Spleen (tissue), 11 donors: ENCODE data around the gene CAMK1D. TPM values are rescaled to one million over a fixed set of nuclear protein-coding genes. Genes with fewer than 3 reads are reported as not detected.

Source experiments
- DNase-seq: peaks from one replicate; pipeline ENCODE4 v3.0.0-alpha.2; 2020
- H3K27ac ChIP-seq, 8 donors: fragments of 200-600 bp; sonication (generic) in 7 of 8; 1 replicate in 4 of 8; 2 replicates in 4 of 8; pipeline versions ENCODE4 v1.5.0 to v1.8.0; 2016 to 2021; ENCODE audit warnings: inconsistent platforms in 4 of 8, mild to moderate bottlenecking in 4 of 8, moderate library complexity in 1 of 8
- H3K27me3 ChIP-seq, 7 donors: fragments of 200-600 bp; sonication (generic) in 6 of 7; replicated peaks in 1 of 7; 1 replicate in 4 of 7; 2 replicates in 3 of 7; pipeline versions ENCODE4 v1.5.0 to v1.8.0; 2016 to 2021; ENCODE audit warnings: inconsistent platforms in 3 of 7, mild to moderate bottlenecking in 1 of 7
- H3K36me3 ChIP-seq, 6 donors: fragments of 200-600 bp; sonication (generic) in 5 of 6; 1 replicate in 4 of 6; 2 replicates in 2 of 6; pipeline versions ENCODE4 v1.5.0 to v1.8.0; 2016 to 2021; ENCODE audit warnings: inconsistent platforms in 2 of 6
- H3K4me1 ChIP-seq, 6 donors: fragments of 200-600 bp; sonication (generic) in 5 of 6; 1 replicate in 3 of 6; 2 replicates in 3 of 6; pipeline versions ENCODE4 v1.5.0 to v1.8.0; 2016 to 2021; ENCODE audit warnings: inconsistent platforms in 3 of 6
- H3K4me3 ChIP-seq, 8 donors: fragments of 200-600 bp; sonication (generic) in 7 of 8; 1 replicate in 4 of 8; 2 replicates in 4 of 8; pipeline versions ENCODE4 v1.5.0 to v1.8.0; 2016 to 2021; ENCODE audit warnings: inconsistent platforms in 4 of 8, mild to moderate bottlenecking in 4 of 8, moderate library complexity in 2 of 8
- H3K9me3 ChIP-seq, 8 donors: fragments of 200-600 bp; sonication (generic) in 7 of 8; 1 replicate in 4 of 8; 2 replicates in 4 of 8; pipeline versions ENCODE4 v1.5.0 to v1.8.0; 2016 to 2021; ENCODE audit warnings: inconsistent platforms in 4 of 8
- POLR2A ChIP-seq, 3 donors: fragments of 450-650 bp; IDR thresholded peaks; one replicate each; pipeline ENCODE4 v1.5.1; 2017; ENCODE audit warnings: antibody characterized with exemption in 3 of 3, mild to moderate bottlenecking in 1 of 3
- POLR2AphosphoS5 ChIP-seq, 3 donors: sonication (generic); formaldehyde crosslinking; IDR thresholded peaks; one replicate each; pipeline ENCODE4 v1.5.1; 2017; ENCODE audit warnings: antibody characterized with exemption in 3 of 3
- WGBS, 5 donors: extraction: QIAGEN DNeasy Blood & Tissue Kit in 3 of 5; methylation state at CpG; one replicate each; pipeline versions ENCODE4 v1.1.5 to v1.1.7; 2013 to 2018; 5-methylcytosine and 5-hydroxymethylcytosine counted together
- intact Hi-C: fragments of 100-400 bp; cut with DNase I; formaldehyde crosslinking; loops from one replicate; pipeline ENCODE4 v1.15.0; 2023; ENCODE audit warnings: low total_unique reads
- polyA plus RNA-seq, 3 donors: library from polyadenylated mRNA; stranded (reverse); fragments of 200-250 nt; gene quantifications; one replicate each; pipeline ENCODE4 v1.2.1, GENCODE V29; 2013
- total RNA-seq, 7 donors: library from RNA; depleted of rRNA in 3 of 7; stranded (reverse); fragments of >200 nt in 3 of 7; fragmentation: NEBNext Ultra II Directional in 4 of 7; extraction: Animal tissue kit (Norgen Biotek cat#: 25700) in 4 of 7; gene quantifications; one replicate each; pipeline versions ENCODE4 v1.1.0 to v1.2.1, GENCODE V29; 2016 to 2021
- TF ChIP-seq, protein P1 (sequence below), 11 experiments: fragments of 200-600 bp in 7 of 11; fragments of 450-650 bp in 4 of 11; sonication (generic) in 4 of 11; IDR thresholded peaks in 8 of 11; conservative IDR thresholded peaks in 3 of 11; 1 replicate in 7 of 11; 2 replicates in 4 of 11; pipeline versions ENCODE4 v1.4.0 to v1.8.0; 2016 to 2021; ENCODE audit warnings: antibody characterized with exemption in 11 of 11, inconsistent platforms in 4 of 11, mild to moderate bottlenecking in 1 of 11
- donor health status: healthy with polysubstance abuse.
- donor health status: DM: no; HTN: no; CAD: no; lungs with moderate emphysema.
- donor health status: DM: no; HTN: no; CAD: no.
- donor health status: Bipolar disorder and iron deficiency.
- donor health status: healthy.
- donor health status: DM: no; HTN: no; CAD: no.
- donor health status: DM: yes; HTN: yes; CAD: no.

CAMK1D gene
- total and polyA plus RNA-seq, 10 donors, result 6.8 to 34.5 (median 20.0) TPM

DNA sequence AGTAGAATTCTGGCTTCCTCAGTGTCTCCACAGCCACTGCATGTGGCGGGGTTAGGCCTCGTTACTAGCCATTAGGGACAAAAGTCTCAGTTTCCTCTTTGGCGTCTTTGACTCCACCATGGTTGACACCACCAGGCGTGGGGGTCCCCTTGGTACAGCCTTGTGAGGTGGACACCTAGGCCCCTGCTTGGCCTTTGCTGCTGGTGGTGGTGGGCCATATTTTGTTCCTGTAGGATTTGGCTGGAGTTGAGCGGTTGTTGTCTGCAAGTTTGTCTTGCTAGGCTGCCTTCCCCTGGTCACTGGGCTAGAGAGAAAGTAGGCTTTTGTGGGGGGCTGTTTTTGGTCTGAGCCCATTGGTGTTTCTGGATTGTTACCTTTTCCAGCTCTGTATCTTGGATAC, 272.7 kb downstream of the CAMK1D start:
- intact Hi-C loops, result no loop called here

DNA sequence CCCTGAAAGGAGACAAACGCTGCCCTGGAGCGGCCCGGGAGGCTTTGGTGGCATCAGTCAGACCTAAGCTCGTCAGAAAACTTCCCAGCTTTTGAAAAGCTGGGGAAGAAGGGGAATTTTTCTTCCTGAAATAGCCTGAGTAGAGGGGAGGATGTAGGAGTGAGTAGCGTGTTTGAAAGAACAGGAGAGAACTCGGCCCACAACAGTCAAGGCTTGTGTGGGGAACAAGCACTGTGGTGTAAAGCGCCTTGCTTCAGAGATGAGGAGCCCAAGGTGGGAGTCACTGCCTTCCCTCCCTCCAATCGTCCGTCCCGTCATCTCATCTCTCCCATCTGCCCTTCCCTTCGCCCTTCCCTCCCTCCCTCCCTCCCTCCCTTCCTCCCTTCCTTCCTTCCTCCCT, 273.3 kb downstream of the CAMK1D start:
- Histone ChIP-seq H3K4me1 (peaks cover 0 to 17% (median 4%) of the 10 kb centered on the region in 6 donors), H3K9me3 (no peaks in the 10 kb centered on the region), H3K27ac (no peak overlapping the region), H3K36me3 (no peaks in the 10 kb centered on the region), H3K27me3 (no peaks in the 10 kb centered on the region), H3K4me3 (no peak overlapping the region)
- no peak for DNase-seq
- 82 to 93% (median 84%) methylated on average over 11 of the region's 11 CpGs for WGBS, 5 donors
- TF ChIP-seq POLR2A (IDR thresholded peaks at IDR 0.05) (no peak), POLR2AphosphoS5 (IDR thresholded peaks at IDR 0.05) (no peak)
- TF ChIP-seq, protein P1, sequence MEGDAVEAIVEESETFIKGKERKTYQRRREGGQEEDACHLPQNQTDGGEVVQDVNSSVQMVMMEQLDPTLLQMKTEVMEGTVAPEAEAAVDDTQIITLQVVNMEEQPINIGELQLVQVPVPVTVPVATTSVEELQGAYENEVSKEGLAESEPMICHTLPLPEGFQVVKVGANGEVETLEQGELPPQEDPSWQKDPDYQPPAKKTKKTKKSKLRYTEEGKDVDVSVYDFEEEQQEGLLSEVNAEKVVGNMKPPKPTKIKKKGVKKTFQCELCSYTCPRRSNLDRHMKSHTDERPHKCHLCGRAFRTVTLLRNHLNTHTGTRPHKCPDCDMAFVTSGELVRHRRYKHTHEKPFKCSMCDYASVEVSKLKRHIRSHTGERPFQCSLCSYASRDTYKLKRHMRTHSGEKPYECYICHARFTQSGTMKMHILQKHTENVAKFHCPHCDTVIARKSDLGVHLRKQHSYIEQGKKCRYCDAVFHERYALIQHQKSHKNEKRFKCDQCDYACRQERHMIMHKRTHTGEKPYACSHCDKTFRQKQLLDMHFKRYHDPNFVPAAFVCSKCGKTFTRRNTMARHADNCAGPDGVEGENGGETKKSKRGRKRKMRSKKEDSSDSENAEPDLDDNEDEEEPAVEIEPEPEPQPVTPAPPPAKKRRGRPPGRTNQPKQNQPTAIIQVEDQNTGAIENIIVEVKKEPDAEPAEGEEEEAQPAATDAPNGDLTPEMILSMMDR (IDR thresholded peaks at IDR 0.05 in 8 of 11, conservative IDR thresholded peaks at IDR 0.05 in 3 of 11), result no peak
- intact Hi-C loops, result no loop called here

More for the DNA sequence above, 272.7 kb downstream of the CAMK1D start:
- WGBS, 5 donors, result 87 to 100% (median 96%) methylated on average over 5 of the region's 5 CpGs
- Histone ChIP-seq H3K4me3 (no peak overlapping the region), H3K27ac (no peak overlapping the region), H3K36me3 (no peaks in the 10 kb centered on the region), H3K27me3 (no peaks in the 10 kb centered on the region), H3K9me3 (no peaks in the 10 kb centered on the region), H3K4me1 (peaks cover 0 to 23% (median 5%) of the 10 kb centered on the region in 6 donors)
- TF ChIP-seq POLR2A (IDR thresholded peaks at IDR 0.05), result no peak
- TF ChIP-seq, protein P1 (IDR thresholded peaks at IDR 0.05 in 8 of 11, conservative IDR thresholded peaks at IDR 0.05 in 3 of 11), result no peak
- no peak for TF ChIP-seq POLR2AphosphoS5 (IDR thresholded peaks at IDR 0.05)
- DNase-seq, result no peak

DNA sequence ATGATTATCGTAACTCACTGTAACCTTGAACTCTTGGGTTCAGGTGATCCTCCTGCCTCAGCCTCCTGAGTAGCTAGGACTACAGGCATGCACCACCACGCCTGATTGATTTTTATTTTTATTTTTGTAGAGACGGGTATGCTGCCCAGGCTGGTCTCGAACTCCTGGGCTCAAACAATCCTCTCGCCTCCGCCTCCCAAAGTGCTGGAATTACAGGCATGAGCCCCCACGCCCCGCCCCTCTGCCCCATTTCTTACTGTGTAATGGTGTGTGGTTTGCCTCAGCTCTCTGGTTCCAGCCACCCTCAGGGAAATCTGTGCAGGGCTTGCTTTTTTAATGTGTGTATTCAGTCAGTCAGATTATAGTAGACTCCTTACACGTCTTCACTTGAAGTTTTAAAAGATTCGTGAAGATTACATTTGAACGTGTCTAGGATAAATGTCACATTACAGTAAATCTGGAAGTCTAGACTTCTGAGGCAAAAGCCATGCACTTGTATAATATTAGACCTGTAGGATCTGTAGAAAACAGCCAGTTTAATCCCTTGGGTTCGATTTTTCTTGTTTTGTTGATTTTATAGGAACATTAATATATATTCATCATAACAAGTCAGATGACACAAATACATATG, 276.2 kb downstream of the CAMK1D start:
- WGBS, 5 donors, result 89 to 95% (median 93%) methylated on average over 12 of the region's 12 CpGs
- DNase-seq, result no peak

DNA sequence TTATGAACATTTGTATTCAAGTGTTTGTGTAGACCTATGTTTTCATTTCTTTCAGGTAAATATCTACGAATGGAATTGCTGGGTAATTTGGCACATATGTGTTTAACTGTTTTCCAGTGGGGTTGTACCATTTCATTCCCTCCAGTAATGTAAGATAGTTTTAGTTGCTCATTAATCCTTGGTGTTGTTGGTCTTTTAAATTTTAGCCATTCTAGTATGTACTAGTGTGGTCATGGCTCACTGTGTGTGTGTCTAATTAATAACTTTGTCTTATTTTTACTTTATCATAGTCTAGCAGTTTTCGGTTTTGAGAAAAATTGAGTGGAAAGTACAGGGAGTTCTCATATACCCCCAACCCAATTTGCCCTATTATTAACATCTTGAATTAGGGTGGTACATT, 278.8 kb downstream of the CAMK1D start:
- no peak for TF ChIP-seq POLR2A (IDR thresholded peaks at IDR 0.05)
- no peak for TF ChIP-seq POLR2AphosphoS5 (IDR thresholded peaks at IDR 0.05)
- TF ChIP-seq, protein P1 (IDR thresholded peaks at IDR 0.05 in 8 of 11, conservative IDR thresholded peaks at IDR 0.05 in 3 of 11), result no peak
- H3K27me3 ChIP-seq, result no peaks in the 10 kb centered on the region
- DNase-seq, result no peak
- peaks cover 0 to 8% (median 0%) of the 10 kb centered on the region in 6 donors for H3K4me1 ChIP-seq
- H3K36me3 ChIP-seq, result peaks cover 0 to 4% (median 0%) of the 10 kb centered on the region in 6 donors
- no peak overlapping the region for H3K4me3 ChIP-seq
- WGBS, 5 donors, result 94 to 98% (median 96%) methylated on average over 2 of the region's 2 CpGs
- no peaks in the 10 kb centered on the region for H3K9me3 ChIP-seq
- H3K27ac ChIP-seq, result no peak overlapping the region
- intact Hi-C loops, result no loop called here

More for the DNA sequence above, 276.2 kb downstream of the CAMK1D start:
- intact Hi-C loops, result no loop called here
- no peak for TF ChIP-seq POLR2AphosphoS5 (IDR thresholded peaks at IDR 0.05)
- no peak for TF ChIP-seq POLR2A (IDR thresholded peaks at IDR 0.05)
- TF ChIP-seq, protein P1 (IDR thresholded peaks at IDR 0.05 in 8 of 11, conservative IDR thresholded peaks at IDR 0.05 in 3 of 11), result no peak
- H3K4me1 ChIP-seq, result peaks cover 0 to 2% (median under 1%) of the 10 kb centered on the region in 6 donors
- H3K36me3 ChIP-seq, result no peaks in the 10 kb centered on the region
- H3K9me3 ChIP-seq, result no peaks in the 10 kb centered on the region
- no peak overlapping the region for H3K27ac ChIP-seq
- no peaks in the 10 kb centered on the region for H3K27me3 ChIP-seq
- no peak overlapping the region for H3K4me3 ChIP-seq
